Measurements from ENCODE around the gene ABLIM3. TPM values are rescaled to one million over a fixed set of nuclear protein-coding genes. Genes with fewer than 3 reads are reported as not detected.

The ABLIM3 gene
- polyA plus RNA-seq, 1 donor (not counting 4 experiments of a cell fraction or from before 2014, with no cell fraction given), result 7.9 TPM

DNA sequence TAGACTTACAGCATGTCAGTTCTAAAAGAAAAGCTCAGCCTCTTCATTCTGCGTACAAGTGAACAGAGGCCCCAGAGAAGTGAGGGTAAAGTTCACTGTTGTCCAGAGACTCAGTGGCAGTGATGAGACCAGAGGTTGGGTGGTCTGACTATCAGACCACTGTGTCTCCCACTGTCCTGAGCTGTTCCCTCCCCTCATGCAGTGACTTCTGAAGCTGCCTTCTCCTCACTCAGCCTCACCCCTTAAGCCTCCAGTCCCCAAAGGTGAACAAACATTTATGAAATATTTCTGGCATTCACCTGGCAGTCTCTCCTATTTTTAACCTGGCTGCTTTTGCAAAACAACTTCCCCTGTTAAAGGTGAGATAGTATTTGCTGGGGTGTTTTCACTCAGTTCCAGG lies 54.7 kb downstream of the ABLIM3 start:
- no peaks in the 10 kb centered on the region for H3K9me3 ChIP-seq (ENCODE audit: control insufficient read depth, low read depth, low read length)
- H2AFZ ChIP-seq (ENCODE audit: control insufficient read depth, low read length), result no peak overlapping the region
- H3K4me1 ChIP-seq (ENCODE audit: control insufficient read depth, extremely low read depth, insufficient read depth, low read length), result no peaks in the 10 kb centered on the region
- no peak for TF ChIP-seq EZH2 (IDR thresholded peaks at IDR 0.05; ENCODE audit: low read length)
- TF ChIP-seq, protein P1, sequence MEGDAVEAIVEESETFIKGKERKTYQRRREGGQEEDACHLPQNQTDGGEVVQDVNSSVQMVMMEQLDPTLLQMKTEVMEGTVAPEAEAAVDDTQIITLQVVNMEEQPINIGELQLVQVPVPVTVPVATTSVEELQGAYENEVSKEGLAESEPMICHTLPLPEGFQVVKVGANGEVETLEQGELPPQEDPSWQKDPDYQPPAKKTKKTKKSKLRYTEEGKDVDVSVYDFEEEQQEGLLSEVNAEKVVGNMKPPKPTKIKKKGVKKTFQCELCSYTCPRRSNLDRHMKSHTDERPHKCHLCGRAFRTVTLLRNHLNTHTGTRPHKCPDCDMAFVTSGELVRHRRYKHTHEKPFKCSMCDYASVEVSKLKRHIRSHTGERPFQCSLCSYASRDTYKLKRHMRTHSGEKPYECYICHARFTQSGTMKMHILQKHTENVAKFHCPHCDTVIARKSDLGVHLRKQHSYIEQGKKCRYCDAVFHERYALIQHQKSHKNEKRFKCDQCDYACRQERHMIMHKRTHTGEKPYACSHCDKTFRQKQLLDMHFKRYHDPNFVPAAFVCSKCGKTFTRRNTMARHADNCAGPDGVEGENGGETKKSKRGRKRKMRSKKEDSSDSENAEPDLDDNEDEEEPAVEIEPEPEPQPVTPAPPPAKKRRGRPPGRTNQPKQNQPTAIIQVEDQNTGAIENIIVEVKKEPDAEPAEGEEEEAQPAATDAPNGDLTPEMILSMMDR (optimal IDR thresholded peaks at IDR 0.05 in 1 of 3, IDR thresholded peaks at IDR 0.05 in 1 of 3, conservative IDR thresholded peaks at IDR 0.05 in 1 of 3; ENCODE audit: extremely low read depth in 1 of 3, insufficient read depth in 2 of 3, low read length in 3 of 3), result no peak
- no peaks in the 10 kb centered on the region for H3K79me2 ChIP-seq (ENCODE audit: control insufficient read depth, insufficient read depth, low read length)
- no peak overlapping the region for H3K4me3 ChIP-seq (ENCODE audit: control insufficient read depth in 2 of 3, extremely low read depth in 1 of 3, insufficient read depth in 2 of 3, low read depth in 1 of 3, low read length in 3 of 3)
- DNase-seq (ENCODE audit: low read depth, low spot score), result no peak
- dilution Hi-C loops (cut with MboI; ENCODE audit: extremely low pct_ligation_motif_present, low sequenced_read_pairs), result no loop called here
- H3K9ac ChIP-seq (ENCODE audit: control insufficient read depth, extremely low read depth, insufficient read depth, low read length), result no peak overlapping the region
- no peaks in the 10 kb centered on the region for H4K20me1 ChIP-seq (ENCODE audit: control insufficient read depth, extremely low read depth, insufficient read depth, low read length)
- no peak overlapping the region for H3K4me2 ChIP-seq (ENCODE audit: control insufficient read depth, extremely low read depth, insufficient read depth, low read depth, low read length)
- no peak for FAIRE-seq
- H3K9me1 ChIP-seq (ENCODE audit: control insufficient read depth, extremely low read depth, insufficient read depth, low read length), result no peaks in the 10 kb centered on the region
- peaks cover 0 to 3% of the 10 kb centered on the region in 2 experiments for H3K36me3 ChIP-seq (ENCODE audit: control insufficient read depth in 2 of 2, extremely low read depth in 1 of 2, insufficient read depth in 2 of 2, low read length in 2 of 2)
- no peak overlapping the region for H3K27ac ChIP-seq (ENCODE audit: control insufficient read depth, insufficient read depth, low read length)
- no peaks in the 10 kb centered on the region for H3K27me3 ChIP-seq (ENCODE audit: control insufficient read depth, extremely low read depth, insufficient read depth, low read length)

DNA sequence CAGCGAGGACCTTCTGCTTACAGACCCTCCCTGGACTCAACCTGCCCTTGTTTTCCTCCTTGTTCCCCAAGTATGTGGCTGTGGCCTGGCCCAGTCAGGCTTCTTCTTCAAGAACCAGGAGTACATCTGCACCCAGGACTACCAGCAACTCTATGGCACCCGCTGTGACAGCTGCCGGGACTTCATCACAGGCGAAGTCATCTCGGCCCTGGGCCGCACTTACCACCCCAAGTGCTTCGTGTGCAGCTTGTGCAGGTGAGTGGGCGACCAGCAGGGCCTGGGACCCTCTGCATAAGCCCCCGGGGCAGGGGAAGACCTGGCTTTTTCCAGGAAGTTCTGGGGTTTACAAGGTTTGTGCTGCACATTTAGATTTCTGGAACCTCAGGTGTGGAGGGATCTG lies 56.9 kb downstream of the ABLIM3 start:
- Histone ChIP-seq H2AFZ (ENCODE audit: control insufficient read depth, low read length) (no peak overlapping the region), H4K20me1 (ENCODE audit: control insufficient read depth, extremely low read depth, insufficient read depth, low read length) (no peaks in the 10 kb centered on the region), H3K4me2 (ENCODE audit: control insufficient read depth, extremely low read depth, insufficient read depth, low read depth, low read length) (no peak overlapping the region), H3K79me2 (ENCODE audit: control insufficient read depth, insufficient read depth, low read length) (no peaks in the 10 kb centered on the region), H3K9me1 (ENCODE audit: control insufficient read depth, extremely low read depth, insufficient read depth, low read length) (no peaks in the 10 kb centered on the region), H3K4me3 (ENCODE audit: control insufficient read depth in 2 of 3, extremely low read depth in 1 of 3, insufficient read depth in 2 of 3, low read depth in 1 of 3, low read length in 3 of 3) (no peak overlapping the region), H3K36me3 (ENCODE audit: control insufficient read depth in 2 of 2, extremely low read depth in 1 of 2, insufficient read depth in 2 of 2, low read length in 2 of 2) (peaks cover 0 to 3% of the 10 kb centered on the region in 2 experiments), H3K27me3 (ENCODE audit: control insufficient read depth, extremely low read depth, insufficient read depth, low read length) (no peaks in the 10 kb centered on the region), H3K4me1 (ENCODE audit: control insufficient read depth, extremely low read depth, insufficient read depth, low read length) (no peaks in the 10 kb centered on the region), H3K9ac (ENCODE audit: control insufficient read depth, extremely low read depth, insufficient read depth, low read length) (no peak overlapping the region), H3K27ac (ENCODE audit: control insufficient read depth, insufficient read depth, low read length) (no peak overlapping the region), H3K9me3 (ENCODE audit: control insufficient read depth, low read depth, low read length) (no peaks in the 10 kb centered on the region)
- dilution Hi-C loops (cut with MboI; ENCODE audit: extremely low pct_ligation_motif_present, low sequenced_read_pairs), result no loop called here
- no peak for FAIRE-seq
- TF ChIP-seq, protein P1 (optimal IDR thresholded peaks at IDR 0.05 in 1 of 3, IDR thresholded peaks at IDR 0.05 in 1 of 3, conservative IDR thresholded peaks at IDR 0.05 in 1 of 3; ENCODE audit: extremely low read depth in 1 of 3, insufficient read depth in 2 of 3, low read length in 3 of 3), result no peak
- TF ChIP-seq EZH2 (IDR thresholded peaks at IDR 0.05; ENCODE audit: low read length), result no peak
- DNase-seq (ENCODE audit: low read depth, low spot score), result no peak
